HepG2 (cell line): ENCODE measurements around the gene FGF19. TPM values are rescaled to one million over a fixed set of nuclear protein-coding genes. Genes with fewer than 3 reads are reported as not detected.
A peak's percentile ranks its signal among the peaks of the same experiment; 100 is the strongest.

Experiments used
- ATAC-seq: fragments of 200-7000 bp; cut with Tn5 transposase; 3 replicates; pipeline ENCODE4 v1.9.1; 2020; ENCODE audit warnings: mild to moderate bottlenecking, moderate library complexity
- BruUV-seq: library from RNA; stranded (reverse); fragments of 400-500 nt; replicated peaks from 2 replicates; lab custom pipeline; 2021; lab: Mats Ljungman, UMichigan
- CTCF ChIA-PET: fragments of 300-600 bp; formaldehyde crosslinking; extraction: SDS; loops from one replicate; lab custom pipeline; 2021; ENCODE audit warnings: low total read pairs, inconsistent platforms, low intra/inter-chr PET ratio; lab: Yijun Ruan, JAX
- POLR2A ChIA-PET: fragments of 350-600 bp; sonication (Branson Sonifier 250); formaldehyde crosslinking; loops from one replicate; lab custom pipeline; 2020; ENCODE audit warnings: antibody characterized with exemption, inconsistent platforms; lab: Yijun Ruan, JAX
- DNase-seq: peaks from one replicate; pipeline ENCODE4 v3.0.0-alpha.2; 2015; ENCODE audit warnings: low spot score
- FAIRE-seq: peaks from 3 replicates; lab custom pipeline; 2011; peaks lifted over from hg19 to GRCh38; lab: Jason Lieb, UNC
- H2AFZ ChIP-seq: one replicate; pipeline ENCODE4 v1.6.1; 2011; ENCODE audit warnings: low read length, inconsistent platforms
- H3K27ac ChIP-seq: fragments of 300-600 bp; 3 replicates; pipeline ENCODE4 v1.8.0; 2011; ENCODE audit warnings: mixed run types, mild to moderate bottlenecking, mixed read lengths, low read length, inconsistent platforms; ENCODE audit not compliant: insufficient read depth; ENCODE audit errors: extremely low read length
- H3K27me3 ChIP-seq, 2 experiments: fragments of 200-600 bp in 1 of 2; 2 replicates in 1 of 2; 3 replicates in 1 of 2; pipeline versions ENCODE4 v1.6.0 to v1.8.0; 2011; ENCODE audit warnings: low read length in 2 of 2, mild to moderate bottlenecking in 2 of 2, moderate library complexity in 2 of 2, inconsistent platforms in 1 of 2; ENCODE audit not compliant: insufficient read depth in 2 of 2, control insufficient read depth in 1 of 2
- H3K36me3 ChIP-seq, 2 experiments: fragments of 200-600 bp in 1 of 2; replicated peaks in 1 of 2; 2 replicates in 1 of 2; 3 replicates in 1 of 2; pipeline versions ENCODE4 v1.5.1 to v1.8.0; 2011; ENCODE audit warnings: low read length in 2 of 2, inconsistent platforms in 1 of 2; ENCODE audit not compliant: insufficient read depth in 2 of 2, control insufficient read depth in 1 of 2
- H3K4me1 ChIP-seq: 2 replicates; pipeline ENCODE4 v1.5.1; 2012; ENCODE audit warnings: low read length, inconsistent platforms; ENCODE audit not compliant: insufficient read depth
- H3K4me2 ChIP-seq: 2 replicates; pipeline ENCODE4 v1.6.0; 2011; ENCODE audit warnings: low read depth, low read length, inconsistent platforms
- H3K4me3 ChIP-seq, 3 experiments: fragments of 200-600 bp in 1 of 3; sonication (generic), shearing (Covaris generic) in 1 of 3; replicated peaks in 1 of 3; 2 replicates each; pipeline ENCODE4 v1.5.1; 2011 to 2016; ENCODE audit warnings: low read length in 3 of 3, inconsistent platforms in 2 of 3, low read depth in 2 of 3, mild to moderate bottlenecking in 2 of 3, control low read depth in 1 of 3, mixed read lengths in 1 of 3; ENCODE audit not compliant: insufficient read depth in 1 of 3
- H3K79me2 ChIP-seq: one replicate; pipeline ENCODE4 v1.6.1; 2011; ENCODE audit warnings: low read length, inconsistent platforms; ENCODE audit not compliant: insufficient read depth
- H3K9ac ChIP-seq: 2 replicates; pipeline ENCODE4 v1.6.0; 2011; ENCODE audit warnings: mild to moderate bottlenecking, low read depth, low read length, inconsistent platforms; ENCODE audit not compliant: insufficient read depth
- H3K9me3 ChIP-seq: 2 replicates; pipeline ENCODE4 v1.5.1; 2012; ENCODE audit warnings: mild to moderate bottlenecking, low read length
- H4K20me1 ChIP-seq: 2 replicates; pipeline ENCODE4 v1.6.0; 2011; ENCODE audit warnings: inconsistent platforms, mild to moderate bottlenecking, low read length, moderate library complexity; ENCODE audit not compliant: insufficient read depth
- AHR ChIP-seq: IDR thresholded peaks from 2 replicates; pipeline ENCODE4 v1.6.1; 2018; ENCODE audit warnings: missing genetic modification reagents, missing compliant biosample characterization
- MTA1 ChIP-seq: sonication (generic); formaldehyde crosslinking; IDR thresholded peaks from 2 replicates; pipeline ENCODE4 v1.4.0; 2020; ENCODE audit warnings: missing genetic modification reagents, mild to moderate bottlenecking, borderline replicate concordance
- NBN ChIP-seq: fragments of 450-650 bp; conservative IDR thresholded peaks from 2 replicates; pipeline ENCODE4 v1.6.1; 2017
- NCOA2 ChIP-seq: sonication (generic); formaldehyde crosslinking; IDR thresholded peaks from 2 replicates; pipeline ENCODE4 v1.8.0; 2022; ENCODE audit warnings: inconsistent platforms
- ZKSCAN1 ChIP-seq: fragments of 150-350 bp; IDR thresholded peaks from 2 replicates; pipeline ENCODE4 v1.6.1; 2014; ENCODE audit warnings: low read length
- ZMYM4 ChIP-seq: sonication (generic); formaldehyde crosslinking; IDR thresholded peaks from 2 replicates; pipeline ENCODE4 v1.8.1; 2023; ENCODE audit warnings: mild to moderate bottlenecking, missing genetic modification reagents
- ZNF468 ChIP-seq: sonication (generic); formaldehyde crosslinking; IDR thresholded peaks from 2 replicates; pipeline ENCODE4 v1.8.0; 2022; ENCODE audit warnings: mild to moderate bottlenecking, moderate library complexity, missing genetic modification reagents
- ZNF496 ChIP-seq: sonication (generic); formaldehyde crosslinking; IDR thresholded peaks from 2 replicates; pipeline ENCODE4 v1.8.1; 2023; ENCODE audit warnings: mild to moderate bottlenecking, moderate library complexity, missing genetic modification reagents; ENCODE audit not compliant: insufficient replicate concordance
- ZNF629 ChIP-seq: sonication (generic); formaldehyde crosslinking; conservative IDR thresholded peaks from 2 replicates; pipeline ENCODE4 v1.5.0; 2020; ENCODE audit warnings: missing genetic modification reagents
- WGBS: methylation state at CpG from one replicate; pipeline ENCODE4 v1.1.6; 2017; ENCODE audit warnings: low lambda C conversion rate; 5-methylcytosine and 5-hydroxymethylcytosine counted together
- in situ Hi-C: cut with HindIII; loops from 2 replicates; pipeline ENCODE4 v1.10.0; 2017; ENCODE audit warnings: low pct_unique_long_range_greater_than_20kb; ENCODE audit not compliant: extremely low pct_ligation_motif_present
- intact Hi-C: fragments of 100-400 bp; cut with micrococcal nuclease; formaldehyde crosslinking; loops from one replicate; pipeline ENCODE4 v1.10.0; 2022; ENCODE audit not compliant: unreplicated experiment
- polyA plus RNA-seq, 8 experiments: library from polyadenylated mRNA; depleted of rRNA in 3 of 8; stranded (reverse) in 7 of 8; unstranded in 1 of 8; fragments of >200 nt; fragmentation: Illumina TruSeq in 4 of 8; extraction: Trizol in 4 of 8; gene quantifications; 2 replicates each; pipeline versions ENCODE4 v1.2.1 to v1.2.3, GENCODE V29; 2011 to 2016; ENCODE audit warnings: low read depth in 4 of 8, missing spikeins in 1 of 8, mixed read lengths in 1 of 8; ENCODE audit not compliant: insufficient read depth in 1 of 8
- total RNA-seq, 5 experiments: library from RNA; depleted of rRNA; stranded (reverse); fragments of >200 nt; fragmentation: Illumina TruSeq; extraction: Trizol; gene quantifications; 2 replicates each; pipeline ENCODE4 v1.2.3, GENCODE V29; 2016; ENCODE audit warnings: low read depth in 1 of 5

FGF19 gene
- total and polyA plus RNA-seq, 2 of the 13 experiments (the other 11 are each of a cell fraction or from before 2014, with no cell fraction given), result 0.07 TPM; not detected in 1

- intact Hi-C loops (loop anchor here (1.0 to 5.0 kb wide), 3 partner anchors 22 to 202 kb away; no protein-coding TSS in a partner anchor), in situ Hi-C loops (loop anchor here (5.0 kb wide), 2 partner anchors 116 to 201 kb away; no protein-coding TSS in a partner anchor)
- ChIA-PET POLR2A (interaction anchor here (0.8 kb wide), 1 partner anchor 11 kb away, joined by 3 read pairs; the partner anchor contains the start of gene LTO1), CTCF (interaction anchor here (1.2 to 3.4 kb wide), 5 partner anchors 22 to 202 kb away, joined by 6 to 20 read pairs (median 10); no protein-coding TSS in a partner anchor)
- Histone ChIP-seq H3K9ac (no peak overlapping the region), H3K79me2 (no peaks in the 10 kb centered on the region), H2AFZ (no peak overlapping the region), H3K4me1 (peaks cover 69% of the 10 kb centered on the region), H3K4me3 (no peak overlapping the region), H3K4me2 (no peak overlapping the region), H3K36me3 (no peaks in the 10 kb centered on the region), H4K20me1 (no peaks in the 10 kb centered on the region), H3K27ac (no peak overlapping the region), H3K9me3 (no peaks in the 10 kb centered on the region), H3K27me3 (peaks cover 0 to 5% of the 10 kb centered on the region in 2 experiments; a peak in 2 of 5 replicates)
- TF ChIP-seq ZMYM4 (CRISPR knock-in tag) (no peak), NBN (no peak), MTA1 (CRISPR knock-in tag) (no peak), ZNF496 (CRISPR knock-in tag) (no peak), AHR (CRISPR knock-in tag) (no peak)
- DNase-seq (no peak), ATAC-seq (no peak), FAIRE-seq (no peak)
- BruUV-seq, result no TSS peak
- whole genome bisulfite sequencing, result 61% methylated on average over 6 of the region's 13 CpGs
Measured at GRCh38 chr11:69686452-69686851, 17.4 kb downstream of the FGF19 start.

- peaks cover 65% of the 10 kb centered on the region for H3K4me1 ChIP-seq
Measured at GRCh38 chr11:69685348-69685747, 18.5 kb downstream of the FGF19 start.

More at GRCh38 chr11:69685348-69685747, 18.5 kb downstream of the FGF19 start:
- Histone ChIP-seq H3K36me3 (no peaks in the 10 kb centered on the region), H3K27ac (no peak overlapping the region), H3K9ac (no peak overlapping the region), H3K4me2 (peak overlapping the region; percentile 49), H3K27me3 (peaks cover 0 to 5% of the 10 kb centered on the region in 2 experiments; a peak in 2 of 5 replicates), H3K9me3 (no peaks in the 10 kb centered on the region), H3K79me2 (no peaks in the 10 kb centered on the region), H3K4me3 (no peak overlapping the region; a peak in 1 of 6 replicates), H2AFZ (no peak overlapping the region), H4K20me1 (no peaks in the 10 kb centered on the region)
- no peak for ATAC-seq
- CTCF ChIA-PET, result interaction anchor here (1.2 to 3.4 kb wide), 5 partner anchors 23 to 203 kb away, joined by 6 to 20 read pairs (median 10); no protein-coding TSS in a partner anchor
- FAIRE-seq, result no peak
- intact Hi-C loops (loop anchor here (5.0 kb wide), 1 partner anchor 157 kb away; no protein-coding TSS in a partner anchor), in situ Hi-C loops (loop anchor here (5.0 kb wide), 2 partner anchors 117 to 202 kb away; no protein-coding TSS in a partner anchor)
- POLR2A ChIA-PET, result no interaction called here
- 18% methylated on average over 8 of the region's 8 CpGs for WGBS
- BruUV-seq, result no TSS peak
- 0 out of 2 replicates have a peak, but pooled peaks have one; percentile 9 for TF ChIP-seq ZNF468 (CRISPR knock-in tag)
- TF ChIP-seq ZKSCAN1, result peak; percentile 36; the same call in 1 of the 2 replicates
- TF ChIP-seq ZNF629 (CRISPR knock-in tag), result peak; percentile 58
- TF ChIP-seq NCOA2 (CRISPR knock-in tag), result no peak
- no peak for DNase-seq
